Umbilical cord (tissue), 2 donors: ENCODE data around the gene SLC31A1. TPM values are rescaled to one million over a fixed set of nuclear protein-coding genes. Genes with fewer than 3 reads are reported as not detected.
"Not testable (repeated sequence)": the region's sequence is repeated elsewhere in the genome, so short reads cannot be mapped to it uniquely, and the experiment has no call there.

Experiments
- DNase-seq: peaks from one replicate; pipeline ENCODE4 v3.0.0-alpha.2; 2015; ENCODE audit warnings: low spot score
- total RNA-seq: library from RNA; depleted of rRNA; stranded (reverse); fragments of >200 nt; gene quantifications from one replicate; pipeline ENCODE4 v1.2.3, GENCODE V29; 2014; ENCODE audit warnings: low replicate concordance; ENCODE audit not compliant: insufficient read depth

The SLC31A1 gene
- total RNA-seq, 1 donor from 2014 or later, result 11.8 TPM

DNA sequence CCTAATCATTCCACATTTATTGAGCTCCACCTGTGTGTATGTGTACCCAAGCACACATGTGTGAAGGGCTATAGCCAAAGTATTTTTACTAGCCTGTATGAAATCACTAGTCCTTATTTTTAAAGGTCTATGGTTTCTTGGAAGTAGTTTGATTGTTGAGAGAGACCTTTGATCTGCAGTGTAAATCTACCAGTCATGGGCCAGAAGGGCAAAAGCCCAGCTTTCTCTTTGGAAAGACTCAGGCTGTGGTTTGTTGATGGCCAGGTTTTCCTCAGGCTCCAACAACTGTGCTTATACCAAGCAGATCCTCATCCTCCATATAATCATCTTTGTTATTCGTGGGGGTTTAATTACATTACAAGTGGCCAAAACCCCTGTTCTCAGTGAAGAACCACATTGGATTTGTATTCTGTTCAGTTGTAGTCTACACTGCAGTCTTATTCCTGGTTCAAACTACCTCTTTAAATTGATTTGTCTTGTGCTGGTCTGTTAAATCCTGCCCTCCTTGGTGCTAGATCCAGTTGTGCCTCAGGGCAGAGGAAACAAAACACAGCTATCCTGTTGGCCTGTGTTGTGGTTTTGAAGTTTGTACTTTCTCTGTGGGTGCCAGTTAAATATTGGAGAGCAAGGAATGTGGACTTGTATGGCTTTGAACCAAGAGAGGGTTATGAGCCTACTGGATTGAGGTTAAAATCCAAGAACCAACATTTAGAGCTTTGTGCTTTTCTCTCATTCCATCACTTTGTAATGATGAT is 40.8 kb downstream of the SLC31A1 start:
- no peak for DNase-seq

DNA sequence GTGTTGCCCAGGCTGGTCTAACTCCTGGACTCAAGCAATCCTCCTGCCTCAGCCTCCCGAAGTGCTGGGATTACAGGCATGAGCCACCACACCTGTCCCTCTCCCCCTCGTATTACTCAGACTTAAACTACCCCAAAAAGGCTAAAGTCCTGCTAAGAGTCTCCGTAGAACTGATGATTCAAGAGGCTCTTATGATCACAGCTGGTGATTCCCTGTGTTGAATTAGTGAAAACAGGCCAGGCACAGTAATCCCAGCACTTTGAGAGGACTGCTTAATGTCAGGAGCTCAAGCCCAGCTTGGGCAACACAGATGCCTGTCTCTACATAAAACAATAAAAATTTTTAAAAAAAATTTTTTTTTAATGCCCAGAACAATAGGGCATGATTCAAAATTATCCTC is 44.8 kb downstream of the SLC31A1 start:
- DNase-seq, result peak; percentile 59

DNA sequence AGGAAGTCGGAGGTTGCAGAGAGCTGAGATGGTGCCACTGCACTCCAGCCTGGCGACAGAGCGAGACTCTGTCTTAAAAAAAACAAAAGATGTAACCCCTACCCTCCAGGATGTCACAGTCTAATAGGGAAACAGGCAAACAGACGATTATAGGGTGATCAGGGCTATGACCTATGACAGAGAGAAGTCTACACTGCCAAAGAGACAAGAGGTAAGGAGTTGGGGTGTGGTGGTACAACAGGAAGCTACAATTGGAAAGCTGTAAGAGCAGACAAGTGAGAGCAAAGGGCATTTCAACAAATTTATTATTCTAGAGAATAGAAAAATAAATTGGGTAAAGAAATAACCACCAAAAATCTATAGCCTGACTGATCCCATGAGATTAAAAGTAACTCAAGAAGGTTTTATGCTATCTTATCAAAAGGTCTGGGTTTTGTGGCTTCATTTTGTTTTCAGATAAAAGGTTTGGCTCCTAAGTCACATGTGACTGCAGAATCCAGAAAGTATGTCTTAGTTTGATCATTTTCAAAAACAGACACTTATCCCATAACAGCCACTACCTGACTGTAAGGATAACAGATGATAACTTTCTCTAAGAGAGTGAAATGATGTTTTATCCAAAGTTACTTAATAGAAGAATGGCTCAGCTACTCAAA is 46.7 kb downstream of the SLC31A1 start:
- no peak for DNase-seq

DNA sequence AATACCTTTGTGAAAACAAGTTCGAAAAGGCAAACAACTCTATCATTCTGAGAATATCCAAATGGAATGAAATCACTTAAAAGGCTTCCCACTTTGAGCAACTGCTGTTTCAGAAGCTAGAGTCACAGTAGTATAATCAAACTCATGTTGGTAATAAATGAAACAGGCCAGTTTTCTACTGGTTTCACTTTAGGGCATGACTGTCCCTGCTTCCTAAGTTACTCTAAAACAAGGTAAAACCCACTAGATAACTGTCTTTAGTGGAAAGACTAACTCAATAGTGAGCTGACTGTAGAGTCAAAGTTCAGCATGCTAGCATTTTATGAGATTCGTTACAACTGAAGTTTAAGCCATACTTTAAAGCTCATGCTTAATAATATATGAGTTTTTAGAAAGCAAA is 48.0 kb downstream of the SLC31A1 start:
- DNase-seq, result no peak

DNA sequence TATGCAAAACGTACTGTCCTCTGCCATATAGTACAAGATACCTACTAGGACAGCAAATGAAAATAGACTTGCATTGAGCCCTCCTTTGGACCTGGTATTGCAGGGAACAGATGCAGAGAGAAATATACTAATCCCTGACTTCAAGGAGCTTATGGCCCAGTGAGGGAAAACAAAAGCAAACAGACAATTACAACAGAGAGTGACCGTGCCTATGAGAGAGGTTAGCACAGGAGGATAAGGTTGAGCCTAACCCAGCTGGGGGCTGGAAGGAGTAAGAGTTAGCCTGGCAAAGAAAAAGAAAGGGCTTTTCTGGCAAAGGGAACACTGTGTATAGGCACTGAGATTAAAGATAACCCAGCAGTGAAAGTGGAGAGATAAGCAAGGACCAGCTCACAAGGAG is 48.5 kb downstream of the SLC31A1 start:
- DNase-seq, result no peak

DNA sequence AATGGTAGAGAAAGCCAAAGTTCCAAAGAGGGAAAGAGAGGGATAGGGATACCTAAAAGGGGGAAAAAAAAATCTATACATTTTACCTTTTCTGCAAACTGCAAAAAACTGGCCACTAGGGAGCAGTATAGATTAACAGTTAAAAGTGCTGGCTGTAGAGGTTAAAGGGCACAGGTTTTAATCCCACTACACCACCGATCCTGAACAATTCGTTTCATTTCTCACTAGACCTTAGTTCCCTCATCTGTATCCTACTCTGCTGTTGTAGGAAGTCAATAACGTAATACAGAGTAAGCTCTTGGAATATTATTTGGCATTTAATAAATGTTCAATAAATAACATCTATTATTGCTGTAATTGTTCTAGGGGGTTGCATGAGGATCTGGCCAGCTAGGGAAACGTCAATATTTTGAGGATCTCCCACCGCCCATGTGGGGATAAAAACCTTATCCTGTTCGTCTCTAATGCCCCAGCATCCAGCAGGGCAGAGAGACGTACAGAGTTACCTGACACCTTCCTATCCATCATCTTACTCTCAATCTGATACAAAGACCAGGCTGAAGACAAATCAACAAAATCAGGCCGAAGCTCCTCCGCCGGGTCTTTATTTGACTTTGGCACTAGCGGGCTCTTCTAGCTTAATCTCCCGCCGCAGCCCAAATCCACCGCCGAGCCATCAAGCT is 53.3 kb downstream of the SLC31A1 start:
- peak; percentile 73 for DNase-seq

DNA sequence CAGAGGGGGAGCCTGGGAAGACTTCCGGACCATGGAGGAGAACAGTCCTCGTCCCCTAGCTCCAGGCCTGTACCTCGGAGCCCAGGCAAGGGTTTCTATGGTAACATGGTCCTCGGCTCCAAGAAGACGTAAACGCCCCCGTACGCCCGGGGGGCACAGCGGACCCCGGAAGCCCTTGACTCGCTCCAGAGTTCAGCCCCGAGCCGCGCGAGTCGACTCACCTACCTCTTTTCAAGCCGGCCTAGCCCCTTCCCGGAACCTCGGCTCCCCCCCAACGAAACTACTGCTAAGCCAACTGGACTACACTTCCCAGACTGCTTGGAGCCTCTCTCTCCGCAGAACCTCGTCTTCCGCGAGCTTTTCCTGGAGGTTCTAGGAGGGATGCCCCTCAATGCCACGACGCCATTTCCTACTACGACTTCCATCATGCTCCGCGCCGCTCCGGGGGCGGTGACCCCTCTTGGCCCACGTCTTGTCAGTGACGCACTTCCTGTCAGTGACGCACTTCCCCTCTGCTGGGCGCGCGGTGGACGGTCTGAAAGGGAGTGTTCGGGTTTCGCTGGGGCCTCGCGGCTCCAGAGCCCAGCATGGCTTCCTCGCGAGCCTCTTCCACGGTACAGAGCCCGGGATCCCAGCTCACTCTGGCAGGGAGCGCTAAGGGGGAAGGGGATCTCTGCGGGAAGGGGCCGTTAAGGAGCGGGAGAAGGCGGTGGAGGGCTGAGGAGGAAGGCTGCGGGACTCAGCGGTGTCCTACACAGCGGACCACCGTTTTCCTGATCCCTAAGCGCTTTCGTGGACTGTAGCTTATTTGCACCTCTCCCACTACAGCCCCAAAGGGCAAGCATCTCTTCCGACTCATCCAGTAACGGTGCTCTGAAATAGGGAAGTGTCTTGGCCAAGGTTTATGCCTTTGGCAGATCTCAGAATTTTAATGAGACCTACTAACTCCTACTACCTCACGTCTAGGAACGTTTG is 54.1 kb downstream of the SLC31A1 start, which contains the start of the genes CDC26 and PRPF4:
Gene CDC26 (minus strand): TSS at position 416 of the 975 bp plus-strand sequence. CDS start 3,065 bp downstream, outside the sequence.
Gene PRPF4 (plus strand): TSS at position 502 of the 975 bp plus-strand sequence. CDS start 86 bp downstream, at position 588.
- DNase-seq, result peak; percentile 99

DNA sequence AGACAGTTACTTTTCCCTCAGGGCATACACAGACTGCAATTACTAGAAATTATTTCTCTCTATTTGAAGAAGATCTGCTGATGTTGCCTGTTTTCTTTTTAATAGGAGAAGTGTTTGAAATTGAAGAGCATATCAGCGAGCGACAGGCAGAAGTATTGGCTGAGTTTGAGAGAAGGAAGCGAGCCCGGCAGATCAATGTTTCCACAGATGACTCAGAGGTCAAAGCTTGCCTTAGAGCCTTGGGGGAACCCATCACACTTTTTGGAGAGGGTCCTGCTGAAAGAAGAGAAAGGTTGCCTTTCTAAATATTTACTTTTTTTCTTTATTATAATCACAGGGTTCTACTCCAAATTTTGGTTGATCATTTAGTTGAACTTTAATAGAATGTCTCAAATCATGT is 57.5 kb downstream of the SLC31A1 start:
- no peak for DNase-seq

DNA sequence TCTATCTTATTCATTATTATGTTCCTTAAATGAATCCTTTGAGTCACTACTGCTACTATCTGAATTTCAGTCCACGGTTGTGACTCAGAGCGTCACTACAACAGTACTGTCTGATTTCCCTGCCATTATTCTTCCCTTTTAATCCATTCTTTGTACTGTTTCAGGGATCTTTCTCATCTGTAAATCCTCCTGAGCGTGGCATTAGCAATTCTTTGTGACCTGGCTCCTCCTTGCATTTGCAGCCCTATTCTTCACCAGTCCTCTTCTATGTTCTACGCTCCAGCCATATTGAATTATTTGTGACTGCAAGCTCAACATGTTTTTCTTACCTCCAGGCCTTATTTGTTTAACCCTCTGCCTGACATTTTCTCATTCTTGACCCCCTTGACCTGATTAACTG is 60.0 kb downstream of the SLC31A1 start:
- no peak for DNase-seq

DNA sequence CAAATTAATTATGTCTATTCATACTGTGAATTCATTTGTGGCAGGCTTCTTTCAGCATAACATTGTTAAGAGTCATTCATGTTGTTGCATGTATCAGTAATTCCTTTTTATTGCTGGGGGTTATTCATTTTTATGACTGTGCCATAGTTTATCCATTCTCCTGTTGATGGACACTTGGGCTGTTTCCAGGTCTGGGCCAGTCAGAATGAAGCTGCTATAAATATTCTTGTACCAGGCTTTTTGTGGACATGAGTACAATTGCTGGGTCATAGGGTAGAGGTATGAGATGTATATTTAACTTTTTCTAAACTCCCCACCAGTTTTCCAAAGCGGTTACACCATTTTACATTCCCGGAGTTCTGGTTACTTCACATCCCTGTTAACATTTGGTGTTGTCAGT is 67.7 kb downstream of the SLC31A1 start:
- DNase-seq, result no peak

DNA sequence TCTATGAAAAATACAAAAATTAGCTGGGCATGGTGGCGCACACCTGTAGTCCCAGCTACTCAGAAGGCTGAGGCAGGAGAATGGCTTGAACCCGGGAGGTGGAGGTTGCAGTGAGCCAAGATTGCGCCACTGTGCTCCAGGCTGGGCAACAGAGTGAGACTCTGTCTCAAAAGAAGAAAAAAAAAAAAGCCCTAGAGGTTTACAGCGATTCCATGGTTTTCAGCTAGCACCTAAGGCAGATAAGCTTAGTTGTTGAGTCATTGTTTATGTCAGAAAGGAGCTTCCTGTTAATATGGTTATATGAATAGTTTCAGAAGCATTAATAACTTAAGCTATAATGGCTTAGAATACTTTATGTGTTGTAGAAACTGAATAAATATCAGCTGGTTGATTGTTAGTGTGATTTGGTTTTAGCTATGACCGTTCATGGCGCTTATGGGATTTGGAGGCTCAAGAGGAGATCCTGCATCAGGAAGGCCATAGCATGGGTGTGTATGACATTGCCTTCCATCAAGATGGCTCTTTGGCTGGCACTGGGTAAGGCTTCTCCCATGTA is 68.8 kb downstream of the SLC31A1 start:
- no peak for DNase-seq

DNA sequence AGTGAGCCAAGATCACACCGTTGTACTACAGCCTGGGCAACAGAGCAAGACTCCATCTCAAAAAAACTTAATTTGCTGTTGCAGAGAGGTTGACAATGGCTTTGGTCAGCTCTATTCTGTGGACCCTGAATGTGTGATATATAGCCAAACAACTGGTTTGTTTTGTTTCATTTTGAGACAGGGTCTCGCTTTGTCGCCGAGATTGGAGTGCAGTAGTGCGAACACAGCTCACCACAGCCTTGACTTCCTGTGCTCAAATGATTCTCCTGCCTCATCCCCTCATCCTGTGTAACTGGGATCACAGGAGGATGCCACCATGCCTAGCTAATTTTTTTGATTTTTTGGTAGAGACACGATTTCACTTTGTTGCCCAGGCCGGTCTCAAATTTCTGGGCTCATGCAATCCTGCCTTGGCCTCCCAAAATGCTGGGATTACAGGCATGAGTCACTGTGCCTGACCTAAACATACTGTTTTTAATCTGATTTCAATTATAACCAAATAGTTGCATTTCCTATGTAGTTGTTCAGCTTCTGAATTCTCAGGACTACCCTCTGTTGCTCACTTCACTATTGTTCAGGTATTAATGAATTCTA is 72.0 kb downstream of the SLC31A1 start:
- no peak for DNase-seq

DNA sequence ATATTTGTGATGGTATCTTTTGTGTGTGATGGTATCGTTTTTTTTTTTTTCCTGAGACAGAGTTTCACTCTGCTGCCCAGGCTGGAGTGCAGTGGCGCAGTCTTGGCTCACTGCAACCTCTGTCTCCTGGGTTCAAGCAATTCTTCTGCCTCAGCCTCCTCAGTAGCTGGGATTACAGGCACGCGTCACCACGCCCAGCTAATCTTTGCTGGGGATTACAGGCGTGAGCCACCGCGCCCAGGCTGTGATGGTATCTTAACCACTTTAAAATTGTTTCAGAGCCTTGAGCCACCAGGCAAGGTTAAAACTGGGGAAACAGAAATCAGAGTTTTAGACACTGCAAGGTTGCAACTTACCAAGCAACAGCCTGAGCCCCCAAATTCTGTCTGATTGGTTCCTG is 74.9 kb downstream of the SLC31A1 start:
- not testable (repeated sequence) for DNase-seq

DNA sequence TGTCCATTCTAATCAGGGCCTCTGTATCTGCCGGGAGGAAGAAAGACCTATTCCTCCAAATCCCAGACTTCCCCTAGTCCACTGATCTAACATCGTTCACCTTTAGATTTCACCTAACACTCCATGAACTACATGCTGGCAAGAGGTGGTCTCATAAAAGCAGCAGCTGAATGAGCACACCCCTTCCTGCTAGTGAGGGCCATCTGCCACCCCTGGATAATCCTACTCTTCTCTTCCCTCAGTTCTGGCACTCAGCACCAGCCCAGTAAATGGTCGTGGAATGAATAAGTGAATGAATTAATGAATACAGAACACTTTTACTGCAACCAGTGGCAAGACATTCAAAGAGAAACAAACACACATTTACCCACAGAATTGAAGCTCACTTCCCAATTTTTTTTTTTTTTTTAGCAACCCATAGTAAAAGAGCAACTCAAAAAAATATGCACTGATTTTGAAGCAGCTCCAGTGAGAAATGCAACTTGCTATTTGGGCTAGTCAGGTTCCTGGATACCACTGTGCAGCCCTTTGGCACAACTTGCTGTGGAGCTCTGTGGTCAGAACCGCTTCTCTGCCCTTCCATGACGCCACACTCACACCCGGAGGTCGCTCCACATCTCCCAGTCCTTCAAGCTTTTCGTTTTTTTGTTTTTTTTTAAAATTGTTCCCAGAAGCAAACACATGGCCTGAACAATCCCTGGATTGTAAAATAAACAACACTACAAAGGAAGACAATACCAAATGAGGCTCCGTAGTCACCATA is 75.6 kb downstream of the SLC31A1 start:
- no peak for DNase-seq

DNA sequence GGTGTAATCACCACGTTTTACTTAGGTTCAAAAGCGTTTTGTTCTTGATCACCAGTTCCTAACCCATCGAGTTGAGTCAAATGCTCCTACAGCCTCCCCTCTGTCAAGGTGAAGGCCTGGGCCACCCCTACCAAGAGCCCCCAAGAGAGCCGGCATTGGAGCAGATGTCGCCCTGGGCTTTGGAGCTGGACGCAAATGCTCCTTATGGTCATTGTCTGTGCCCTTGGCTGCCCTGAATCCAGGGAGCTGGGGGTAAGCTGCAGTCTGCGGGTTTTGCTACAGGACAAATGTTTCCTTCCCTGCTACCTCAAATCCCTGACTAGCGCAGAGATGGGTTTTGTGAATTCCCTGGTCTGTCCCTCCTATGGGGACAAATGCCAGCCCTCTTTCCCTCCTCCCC is 77.0 kb downstream of the SLC31A1 start:
- no peak for DNase-seq

DNA sequence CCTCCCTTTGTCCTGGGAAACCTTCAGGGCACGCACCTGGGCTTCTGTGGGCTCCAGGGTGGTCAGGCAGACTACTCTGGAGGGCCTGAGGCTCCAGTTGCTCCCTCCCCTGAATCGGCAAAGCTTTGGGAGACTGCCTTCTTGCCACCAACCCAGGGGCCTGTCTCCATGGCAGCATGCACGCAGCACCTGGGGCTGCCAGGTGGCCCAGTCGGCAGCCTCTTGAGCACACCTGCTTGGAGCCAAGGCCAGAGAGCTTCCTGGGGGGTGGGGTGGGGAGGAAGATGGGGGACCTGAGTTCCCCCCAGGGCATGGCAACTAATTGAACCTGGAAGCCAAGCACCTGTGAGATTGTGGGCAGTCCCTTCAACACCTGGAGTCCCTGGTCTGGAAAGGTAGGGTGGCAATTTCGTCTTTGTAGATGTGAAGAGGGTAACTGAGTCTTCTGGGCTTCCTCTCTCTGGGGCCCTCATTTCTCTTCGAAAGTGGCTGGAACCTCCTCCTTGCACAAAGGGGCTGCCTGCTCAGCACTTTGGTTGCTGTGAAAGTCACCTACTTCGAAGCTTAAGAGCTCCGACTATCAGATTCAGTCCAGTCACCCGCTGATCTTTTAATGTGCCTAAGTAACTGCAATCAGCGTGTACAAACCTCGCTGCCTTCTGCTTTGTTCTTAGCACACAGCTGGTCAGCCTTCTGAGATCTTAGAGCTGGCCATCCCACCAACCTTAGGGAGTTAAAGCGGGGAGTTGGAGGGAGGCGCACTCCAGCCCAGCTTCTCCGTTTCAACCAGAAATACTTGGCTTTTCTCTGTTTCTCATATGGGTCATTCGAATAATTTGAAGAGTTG is 77.8 kb downstream of the SLC31A1 start:
- DNase-seq, result no peak

DNA sequence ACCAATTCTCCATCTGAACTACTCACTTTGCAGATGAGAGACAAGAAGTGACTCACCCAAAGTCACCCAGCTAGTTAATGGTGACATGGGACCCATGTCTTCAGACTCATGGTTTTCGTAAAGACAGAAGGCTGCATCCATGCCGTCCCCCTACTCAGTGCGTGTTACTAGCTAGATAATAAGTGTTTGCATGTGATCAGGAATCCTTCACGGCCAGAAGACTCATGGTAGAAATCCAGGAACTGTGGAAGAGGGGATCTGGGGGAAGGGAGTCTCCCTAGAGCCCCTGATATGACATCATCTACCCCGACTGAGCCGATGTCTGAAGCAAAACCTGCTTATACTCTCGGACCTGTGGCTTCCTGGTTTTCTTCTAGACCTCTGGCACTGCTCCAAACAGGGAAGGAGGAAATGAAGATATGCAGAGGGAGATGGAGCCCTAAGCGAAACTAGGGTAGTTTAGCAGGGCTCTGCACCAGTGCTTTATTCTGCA is 78.5 kb downstream of the SLC31A1 start:
- peak; percentile 66 for DNase-seq

DNA sequence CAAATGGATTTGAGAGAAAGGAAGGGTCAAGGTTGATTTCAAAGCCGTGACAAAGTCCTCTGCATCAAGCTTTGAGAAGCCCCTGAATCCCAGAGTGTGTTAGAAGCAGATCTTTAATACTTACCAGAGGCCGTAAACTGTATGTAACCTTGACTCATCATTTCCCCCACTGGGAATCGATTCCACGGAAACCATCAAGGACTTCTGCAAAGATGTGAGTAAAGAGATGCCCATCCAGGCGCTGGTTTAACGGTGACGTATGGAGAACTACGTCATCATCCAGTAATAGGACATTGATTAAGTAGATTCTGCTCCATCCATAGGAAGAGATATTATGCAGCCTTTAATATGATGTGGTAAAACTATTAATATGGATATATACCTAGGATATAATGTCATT is 80.2 kb downstream of the SLC31A1 start:
- DNase-seq, result no peak
